ENCODE measurements around the gene NECTIN4. TPM values are rescaled to one million over a fixed set of nuclear protein-coding genes. Genes with fewer than 3 reads are reported as not detected.

The NECTIN4 gene
- total RNA-seq, 1 donor from 2014 or later = not detected

DNA sequence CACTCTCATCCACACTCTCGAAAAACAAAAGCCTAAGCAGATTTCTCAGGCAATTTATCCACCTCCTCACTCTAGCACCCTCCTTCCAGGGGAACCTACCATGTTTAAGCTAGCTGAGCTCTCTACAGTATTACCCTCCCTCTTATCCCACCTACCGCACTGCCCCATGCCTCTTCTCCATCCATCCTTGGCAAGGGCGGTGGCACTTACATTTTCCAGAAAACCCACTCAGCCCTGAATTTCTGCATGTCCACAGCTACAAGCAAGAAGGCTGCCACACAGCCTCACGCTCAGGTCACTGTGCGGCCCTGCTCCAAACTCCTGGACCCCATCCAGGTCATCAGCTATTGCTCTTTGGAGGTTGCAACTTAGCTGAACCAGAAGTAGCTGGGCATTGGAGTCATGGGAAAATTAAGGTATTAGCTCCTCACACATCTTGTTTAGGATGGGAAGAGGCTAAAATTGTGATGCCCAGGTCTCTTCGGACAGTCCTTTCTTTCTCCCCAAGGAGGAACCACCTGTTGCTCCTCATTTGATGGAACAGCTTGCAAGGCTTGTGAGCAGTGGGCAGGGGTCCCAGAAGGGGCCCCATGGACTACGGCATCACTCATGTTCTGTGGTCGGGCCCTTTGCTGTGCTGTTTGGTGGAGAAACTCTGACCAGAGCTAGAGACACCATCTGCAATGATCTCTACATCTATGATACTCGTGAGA lies 9.9 kb upstream of the NECTIN4 start:
- Mint-ChIP-seq H3K36me3 (ENCODE audit: low read depth) (peaks cover 40% of the 10 kb centered on the region), H3K9me3 (no peaks in the 10 kb centered on the region), H3K4me1 (peaks cover 35% of the 10 kb centered on the region), H3K4me3 (peak overlapping the region; percentile 81), H3K27ac (peak overlapping the region; percentile 76), H3K27me3 (no peaks in the 10 kb centered on the region)
- ChIA-PET POLR2A (interaction anchor here (0.8 to 6.4 kb wide), 8 partner anchors 19 to 86 kb away, joined by 3 to 79 read pairs (median 24); partner anchors contain the start of genes ARHGAP30, DEDD, NIT1 and PFDN2), CTCF (interaction anchor here (1.5 to 7.1 kb wide), 6 partner anchors 29 to 108 kb away, joined by 6 to 95 read pairs (median 20); partner anchors contain the start of genes ARHGAP30, F11R and USF1)
- ATAC-seq (ENCODE audit: low read depth) (no peak), DNase-seq (no peak)
- intact Hi-C loops (cut with micrococcal nuclease) = loop anchor here (5.0 kb wide), 2 partner anchors 87 to 387 kb away; partner anchors contain the start of gene CD48
- TF ChIP-seq, protein P1, sequence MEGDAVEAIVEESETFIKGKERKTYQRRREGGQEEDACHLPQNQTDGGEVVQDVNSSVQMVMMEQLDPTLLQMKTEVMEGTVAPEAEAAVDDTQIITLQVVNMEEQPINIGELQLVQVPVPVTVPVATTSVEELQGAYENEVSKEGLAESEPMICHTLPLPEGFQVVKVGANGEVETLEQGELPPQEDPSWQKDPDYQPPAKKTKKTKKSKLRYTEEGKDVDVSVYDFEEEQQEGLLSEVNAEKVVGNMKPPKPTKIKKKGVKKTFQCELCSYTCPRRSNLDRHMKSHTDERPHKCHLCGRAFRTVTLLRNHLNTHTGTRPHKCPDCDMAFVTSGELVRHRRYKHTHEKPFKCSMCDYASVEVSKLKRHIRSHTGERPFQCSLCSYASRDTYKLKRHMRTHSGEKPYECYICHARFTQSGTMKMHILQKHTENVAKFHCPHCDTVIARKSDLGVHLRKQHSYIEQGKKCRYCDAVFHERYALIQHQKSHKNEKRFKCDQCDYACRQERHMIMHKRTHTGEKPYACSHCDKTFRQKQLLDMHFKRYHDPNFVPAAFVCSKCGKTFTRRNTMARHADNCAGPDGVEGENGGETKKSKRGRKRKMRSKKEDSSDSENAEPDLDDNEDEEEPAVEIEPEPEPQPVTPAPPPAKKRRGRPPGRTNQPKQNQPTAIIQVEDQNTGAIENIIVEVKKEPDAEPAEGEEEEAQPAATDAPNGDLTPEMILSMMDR (IDR thresholded peaks at IDR 0.05) = no peak

DNA sequence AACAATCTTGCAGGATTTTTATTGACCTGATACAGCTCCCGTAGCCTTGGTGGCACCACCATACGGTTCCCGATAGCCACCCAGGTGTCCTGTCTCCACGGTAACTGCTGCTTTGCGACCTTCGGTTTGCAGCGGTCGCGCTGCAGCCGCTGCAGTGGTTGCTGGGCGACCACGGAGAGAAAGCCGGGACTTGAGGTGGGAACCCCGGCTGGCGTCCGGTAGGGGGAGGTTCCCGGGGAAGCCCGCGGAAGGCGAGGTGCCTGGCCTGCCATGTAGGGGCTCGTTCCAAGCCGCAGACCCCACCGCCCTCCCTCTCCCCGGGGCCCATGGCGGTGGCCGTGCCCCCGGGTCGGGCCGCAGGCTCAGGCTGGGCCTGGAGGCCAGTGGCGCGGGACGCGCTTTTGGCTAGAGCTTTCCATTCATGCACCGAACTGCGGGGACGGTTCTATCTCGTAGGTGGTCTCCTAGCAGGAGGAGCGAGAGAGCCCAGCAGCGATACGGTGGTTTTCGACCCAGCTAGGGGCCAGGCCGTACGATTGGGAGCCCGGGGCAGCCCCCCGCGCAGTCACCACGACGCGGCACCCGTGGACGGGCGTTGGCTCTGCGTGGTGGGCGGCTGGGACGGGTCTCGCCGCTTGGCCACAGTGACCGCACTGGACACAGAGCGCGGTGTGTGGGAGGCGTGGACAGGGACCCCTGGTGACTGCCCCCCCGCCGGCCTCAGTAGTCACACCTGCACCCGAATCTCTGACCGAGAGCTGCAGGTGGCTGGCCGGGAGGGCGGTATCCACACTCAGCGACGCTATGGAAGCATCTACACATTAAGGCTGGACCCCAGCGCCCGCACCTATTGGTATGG lies 9.1 kb upstream of the NECTIN4 start, which contains the start of gene KLHDC9:
KLHDC9 (plus strand) TSS at position 152 of the 859 bp plus-strand sequence; CDS start at position 327, 175 bp downstream.
- H3K4me3 Mint-ChIP-seq = peak within 1 kb of the TSS; percentile 88
- DNase-seq (peak; percentile 77), ATAC-seq (ENCODE audit: low read depth) (peak; percentile 79)
- ChIA-PET CTCF (interaction anchor here (0.6 to 7.1 kb wide), 17 partner anchors 19 to 390 kb away, joined by 3 to 95 read pairs (median 6); partner anchors contain the start of genes ARHGAP30, F11R, ITLN2 and TSTD1), POLR2A (interaction anchor here (0.6 to 6.4 kb wide), 21 partner anchors 8 to 316 kb away, joined by 3 to 79 read pairs (median 5); partner anchors contain the start of genes ARHGAP30, DEDD, F11R and NIT1)
- intact Hi-C loops (cut with micrococcal nuclease) = loop anchor here (1.0 to 5.0 kb wide), 8 partner anchors 20 to 386 kb away; partner anchors contain the start of genes CD48, DEDD, NIT1 and PFDN2
- no peaks in the 10 kb centered on the region for H3K27me3 Mint-ChIP-seq
- H3K4me1 Mint-ChIP-seq = peaks cover 36% of the 10 kb centered on the region
- peaks cover 34% of the 10 kb centered on the region for H3K36me3 Mint-ChIP-seq (ENCODE audit: low read depth)
- H3K27ac Mint-ChIP-seq = peak within 1 kb of the TSS; percentile 93
- TF ChIP-seq, protein P1 (IDR thresholded peaks at IDR 0.05) = peak; percentile 11
- no peaks in the 10 kb centered on the region for H3K9me3 Mint-ChIP-seq

DNA sequence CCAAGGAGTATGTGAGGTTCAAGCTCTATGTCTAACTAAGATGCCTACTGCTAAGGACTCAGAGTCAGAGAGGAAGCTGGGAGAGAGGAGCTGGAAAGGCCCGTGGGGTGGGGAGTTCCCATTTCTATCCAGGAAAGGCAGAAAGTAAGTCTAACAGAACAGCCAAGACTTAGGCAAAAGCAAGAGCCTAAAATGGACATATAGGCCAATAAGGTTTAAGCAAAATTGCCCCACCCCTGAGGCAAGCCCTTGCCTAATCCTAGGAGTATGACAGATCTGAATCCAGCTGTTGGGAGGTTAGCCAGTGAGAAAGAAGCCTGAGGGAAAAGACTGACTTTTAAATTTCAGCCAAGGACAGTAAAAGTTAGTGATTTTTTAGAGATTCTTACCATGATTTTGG lies 7.2 kb upstream of the NECTIN4 start:
- Mint-ChIP-seq H3K4me3 (peak overlapping the region; percentile 54), H3K9me3 (no peaks in the 10 kb centered on the region), H3K4me1 (peaks cover 36% of the 10 kb centered on the region), H3K27me3 (no peaks in the 10 kb centered on the region), H3K36me3 (ENCODE audit: low read depth) (peaks cover 21% of the 10 kb centered on the region), H3K27ac (peak overlapping the region; percentile 93)
- TF ChIP-seq, protein P1 (IDR thresholded peaks at IDR 0.05) = no peak
- ATAC-seq (ENCODE audit: low read depth) (no peak), DNase-seq (no peak)
- ChIA-PET POLR2A (interaction anchor here (0.6 to 6.4 kb wide), 11 partner anchors 17 to 301 kb away, joined by 3 to 79 read pairs (median 5); partner anchors contain the start of genes ARHGAP30, DEDD, F11R and USF1), CTCF (interaction anchor here (1.0 to 7.1 kb wide), 12 partner anchors 15 to 286 kb away, joined by 3 to 95 read pairs (median 7); partner anchors contain the start of genes ARHGAP30, DEDD, F11R and ITLN2)
- intact Hi-C loops (cut with micrococcal nuclease) = loop anchor here (5.0 kb wide), 2 partner anchors 84 to 384 kb away; partner anchors contain the start of gene CD48

DNA sequence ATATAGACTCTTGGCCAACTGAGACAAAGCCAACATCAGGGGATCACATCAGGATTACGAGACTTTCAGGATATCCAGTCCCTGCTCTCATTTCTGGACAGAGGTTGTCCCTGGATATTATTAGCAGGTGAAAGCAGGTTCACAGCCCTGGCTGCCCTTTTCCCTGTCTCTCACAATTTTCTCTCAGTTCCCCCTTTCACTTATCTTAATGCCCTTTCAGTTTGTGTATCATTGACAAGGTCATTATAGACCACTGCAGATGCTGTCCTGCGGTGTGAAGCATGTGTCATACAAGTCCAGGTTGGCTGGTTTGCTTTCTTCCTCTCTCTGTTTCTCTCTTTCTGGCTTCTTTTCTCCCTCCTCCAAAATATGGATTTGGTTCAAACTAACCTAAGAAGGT lies 6.7 kb upstream of the NECTIN4 start:
- no peak for DNase-seq
- ATAC-seq (ENCODE audit: low read depth) = peak; percentile 19
- ChIA-PET CTCF (interaction anchor here (2.6 to 7.1 kb wide), 3 partner anchors 26 to 99 kb away, joined by 31 to 95 read pairs (median 79); partner anchors contain the start of genes ARHGAP30 and TSTD1), POLR2A (interaction anchor here (0.5 to 6.4 kb wide), 6 partner anchors 11 to 98 kb away, joined by 3 to 79 read pairs (median 10); partner anchors contain the start of genes ARHGAP30, F11R and USF1)
- Mint-ChIP-seq H3K36me3 (ENCODE audit: low read depth) (peaks cover 17% of the 10 kb centered on the region), H3K9me3 (no peaks in the 10 kb centered on the region), H3K4me1 (peaks cover 36% of the 10 kb centered on the region), H3K4me3 (peak overlapping the region; percentile 54), H3K27ac (peak overlapping the region; percentile 93), H3K27me3 (no peaks in the 10 kb centered on the region)
- intact Hi-C loops (cut with micrococcal nuclease) = loop anchor here (5.0 kb wide), 2 partner anchors 84 to 384 kb away; partner anchors contain the start of gene CD48
- TF ChIP-seq, protein P1 (IDR thresholded peaks at IDR 0.05) = no peak
